ENCODE data around the gene FBL.

DNA sequence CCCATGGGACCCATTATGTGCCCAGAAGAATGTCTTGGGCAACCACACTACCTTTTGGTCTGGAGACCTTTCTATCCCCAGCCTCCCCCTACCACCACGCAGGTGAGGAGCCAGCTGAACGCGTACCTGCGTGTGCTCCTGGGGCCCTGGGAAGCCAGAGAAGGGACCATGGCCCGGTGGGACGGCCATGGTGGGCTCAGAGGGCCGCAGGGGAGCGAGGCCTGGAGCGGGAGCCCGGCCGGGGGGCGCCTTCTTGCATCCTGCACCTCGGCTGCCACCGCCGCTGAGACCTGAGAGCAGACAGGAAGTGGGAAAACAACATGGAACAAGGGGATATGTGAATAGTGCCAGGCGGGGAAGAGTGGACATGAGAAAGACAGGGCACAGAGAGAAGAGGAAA, 14.5 kb downstream of the FBL start:
- TF ChIP-seq, protein P1, sequence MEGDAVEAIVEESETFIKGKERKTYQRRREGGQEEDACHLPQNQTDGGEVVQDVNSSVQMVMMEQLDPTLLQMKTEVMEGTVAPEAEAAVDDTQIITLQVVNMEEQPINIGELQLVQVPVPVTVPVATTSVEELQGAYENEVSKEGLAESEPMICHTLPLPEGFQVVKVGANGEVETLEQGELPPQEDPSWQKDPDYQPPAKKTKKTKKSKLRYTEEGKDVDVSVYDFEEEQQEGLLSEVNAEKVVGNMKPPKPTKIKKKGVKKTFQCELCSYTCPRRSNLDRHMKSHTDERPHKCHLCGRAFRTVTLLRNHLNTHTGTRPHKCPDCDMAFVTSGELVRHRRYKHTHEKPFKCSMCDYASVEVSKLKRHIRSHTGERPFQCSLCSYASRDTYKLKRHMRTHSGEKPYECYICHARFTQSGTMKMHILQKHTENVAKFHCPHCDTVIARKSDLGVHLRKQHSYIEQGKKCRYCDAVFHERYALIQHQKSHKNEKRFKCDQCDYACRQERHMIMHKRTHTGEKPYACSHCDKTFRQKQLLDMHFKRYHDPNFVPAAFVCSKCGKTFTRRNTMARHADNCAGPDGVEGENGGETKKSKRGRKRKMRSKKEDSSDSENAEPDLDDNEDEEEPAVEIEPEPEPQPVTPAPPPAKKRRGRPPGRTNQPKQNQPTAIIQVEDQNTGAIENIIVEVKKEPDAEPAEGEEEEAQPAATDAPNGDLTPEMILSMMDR (IDR thresholded peaks at IDR 0.05), result no peak
- no peak for TF ChIP-seq EP300 (IDR thresholded peaks at IDR 0.05)
- no peak for TF ChIP-seq POLR2AphosphoS5 (IDR thresholded peaks at IDR 0.05)
- no peak for TF ChIP-seq POLR2A (IDR thresholded peaks at IDR 0.05)
